ENCODE measurements around the gene LEFTY1. TPM values are rescaled to one million over a fixed set of nuclear protein-coding genes. Genes with fewer than 3 reads are reported as not detected.
A peak's percentile ranks its signal among the peaks of the same experiment; 100 is the strongest.

The LEFTY1 gene
- total and polyA plus RNA-seq, 9 of the 15 experiments (the other 6 are each of a cell fraction or from before 2014, with no cell fraction given): 0.07 to 0.24 (median 0.17) TPM; not detected in 5

DNA sequence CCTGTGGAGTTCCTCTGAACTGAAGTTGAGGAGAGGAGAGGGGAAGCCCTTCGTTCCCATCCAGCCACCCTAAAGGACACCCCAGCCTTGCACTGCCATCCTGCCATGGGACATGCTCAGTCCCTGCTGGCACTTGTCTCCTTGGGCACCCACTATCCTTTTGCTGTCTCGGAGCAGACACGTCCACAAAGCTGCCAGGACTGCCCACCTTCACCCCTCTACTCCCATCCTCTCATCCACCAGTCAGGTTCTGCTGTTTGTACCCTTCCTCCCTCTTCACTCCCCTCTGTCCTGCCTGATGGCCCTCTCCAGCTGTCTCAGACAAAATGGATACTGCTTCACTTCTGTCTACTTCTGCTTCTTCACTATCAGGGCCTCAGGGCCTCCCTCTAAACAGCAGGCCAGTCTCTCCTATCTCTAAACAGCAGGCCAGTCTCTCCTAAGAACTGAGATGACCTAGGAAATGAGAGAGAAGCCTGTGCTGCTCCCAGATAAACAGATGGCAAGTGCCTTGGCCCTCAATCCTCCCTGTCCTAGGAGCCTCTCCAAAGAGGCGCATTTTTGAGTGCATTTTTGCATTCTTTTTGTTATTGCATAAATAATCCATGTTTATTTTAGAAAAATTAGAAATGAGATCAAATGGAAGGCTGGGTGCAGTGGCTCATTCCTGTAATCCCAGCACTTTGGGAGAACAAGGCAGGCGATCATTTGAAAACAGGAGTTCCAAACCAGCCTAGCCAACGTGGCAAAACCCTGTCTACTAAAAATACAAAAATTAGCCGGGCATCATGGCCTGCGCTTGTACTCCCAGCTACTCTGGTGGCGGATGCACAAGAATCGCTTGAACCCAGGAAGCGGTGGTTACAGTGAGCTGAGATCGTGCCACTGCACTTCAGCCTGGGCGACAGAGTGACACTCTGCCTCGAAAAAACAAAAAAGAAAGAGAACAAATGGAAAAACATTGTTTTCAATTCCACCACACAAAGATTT is 39.5 kb upstream of the LEFTY1 start (continued):
- TF ChIP-seq MYC (IDR thresholded peaks at IDR 0.05; ENCODE audit: low read depth, low read length) (no peak), MYC (CRISPR knock-in tag; IDR thresholded peaks at IDR 0.05; ENCODE audit: borderline replicate concordance, low read depth) (peak; percentile 78; the same call in 1 of the 2 replicates), SRSF9 (IDR thresholded peaks at IDR 0.05; ENCODE audit: borderline replicate concordance, low read depth, low read length) (no peak), FOXA1 (IDR thresholded peaks at IDR 0.05; ENCODE audit: borderline replicate concordance) (no peak), ZNF239 (CRISPR knock-in tag; IDR thresholded peaks at IDR 0.05) (peak; percentile 91), HNRNPK (IDR thresholded peaks at IDR 0.05; ENCODE audit: low read depth, low read length, poor library complexity, severe bottlenecking) (no peak), SNRNP70 (optimal IDR thresholded peaks at IDR 0.05; ENCODE audit: low read depth, low read length) (no peak), RAD21 (CRISPR knock-in tag; conservative IDR thresholded peaks at IDR 0.05 in 1 of 2, IDR thresholded peaks at IDR 0.05 in 1 of 2) (peak in 1 of 2 experiments; percentile 10; a peak in 1 of 4 replicates), JUND (IDR thresholded peaks at IDR 0.05; ENCODE audit: borderline replicate concordance, low read depth, low read length) (peak; percentile 82; the same call in 1 of the 2 replicates), JUND (tag; IDR thresholded peaks at IDR 0.05; ENCODE audit: borderline replicate concordance, low read depth, low read length) (peak; percentile 87; the same call in 2 of the 3 replicates), C11orf30 (IDR thresholded peaks at IDR 0.05; ENCODE audit: low read depth) (no peak; the same call in 1 of the 2 replicates), RCOR1 (IDR thresholded peaks at IDR 0.05; ENCODE audit: borderline replicate concordance in 1 of 2, low read depth in 2 of 2, low read length in 2 of 2) (peak; percentile 92 to 95; a peak in 3 of 4 replicates), ZNF282 (CRISPR knock-in tag; IDR thresholded peaks at IDR 0.05) (no peak), E2F3 (CRISPR knock-in tag; IDR thresholded peaks at IDR 0.05) (peak; percentile 79; the same call in 1 of the 2 replicates), HNRNPLL (IDR thresholded peaks at IDR 0.05; ENCODE audit: low read depth, low read length, poor library complexity, severe bottlenecking) (no peak), PKNOX1 (IDR thresholded peaks at IDR 0.05) (peak; percentile 63), SNIP1 (IDR thresholded peaks at IDR 0.05; ENCODE audit: low read depth) (no peak)
- TF ChIP-seq, protein P1, sequence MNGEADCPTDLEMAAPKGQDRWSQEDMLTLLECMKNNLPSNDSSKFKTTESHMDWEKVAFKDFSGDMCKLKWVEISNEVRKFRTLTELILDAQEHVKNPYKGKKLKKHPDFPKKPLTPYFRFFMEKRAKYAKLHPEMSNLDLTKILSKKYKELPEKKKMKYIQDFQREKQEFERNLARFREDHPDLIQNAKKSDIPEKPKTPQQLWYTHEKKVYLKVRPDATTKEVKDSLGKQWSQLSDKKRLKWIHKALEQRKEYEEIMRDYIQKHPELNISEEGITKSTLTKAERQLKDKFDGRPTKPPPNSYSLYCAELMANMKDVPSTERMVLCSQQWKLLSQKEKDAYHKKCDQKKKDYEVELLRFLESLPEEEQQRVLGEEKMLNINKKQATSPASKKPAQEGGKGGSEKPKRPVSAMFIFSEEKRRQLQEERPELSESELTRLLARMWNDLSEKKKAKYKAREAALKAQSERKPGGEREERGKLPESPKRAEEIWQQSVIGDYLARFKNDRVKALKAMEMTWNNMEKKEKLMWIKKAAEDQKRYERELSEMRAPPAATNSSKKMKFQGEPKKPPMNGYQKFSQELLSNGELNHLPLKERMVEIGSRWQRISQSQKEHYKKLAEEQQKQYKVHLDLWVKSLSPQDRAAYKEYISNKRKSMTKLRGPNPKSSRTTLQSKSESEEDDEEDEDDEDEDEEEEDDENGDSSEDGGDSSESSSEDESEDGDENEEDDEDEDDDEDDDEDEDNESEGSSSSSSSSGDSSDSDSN (IDR thresholded peaks at IDR 0.05; ENCODE audit: borderline replicate concordance in 1 of 2, low read depth in 2 of 2, low read length in 2 of 2): 0 out of 4 replicates have a peak, but pooled peaks have one; percentile 31 to 53
- TF ChIP-seq, protein P2, sequence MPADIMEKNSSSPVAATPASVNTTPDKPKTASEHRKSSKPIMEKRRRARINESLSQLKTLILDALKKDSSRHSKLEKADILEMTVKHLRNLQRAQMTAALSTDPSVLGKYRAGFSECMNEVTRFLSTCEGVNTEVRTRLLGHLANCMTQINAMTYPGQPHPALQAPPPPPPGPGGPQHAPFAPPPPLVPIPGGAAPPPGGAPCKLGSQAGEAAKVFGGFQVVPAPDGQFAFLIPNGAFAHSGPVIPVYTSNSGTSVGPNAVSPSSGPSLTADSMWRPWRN (IDR thresholded peaks at IDR 0.05; ENCODE audit: low read depth): peak; percentile 81
- TF ChIP-seq, protein P3, sequence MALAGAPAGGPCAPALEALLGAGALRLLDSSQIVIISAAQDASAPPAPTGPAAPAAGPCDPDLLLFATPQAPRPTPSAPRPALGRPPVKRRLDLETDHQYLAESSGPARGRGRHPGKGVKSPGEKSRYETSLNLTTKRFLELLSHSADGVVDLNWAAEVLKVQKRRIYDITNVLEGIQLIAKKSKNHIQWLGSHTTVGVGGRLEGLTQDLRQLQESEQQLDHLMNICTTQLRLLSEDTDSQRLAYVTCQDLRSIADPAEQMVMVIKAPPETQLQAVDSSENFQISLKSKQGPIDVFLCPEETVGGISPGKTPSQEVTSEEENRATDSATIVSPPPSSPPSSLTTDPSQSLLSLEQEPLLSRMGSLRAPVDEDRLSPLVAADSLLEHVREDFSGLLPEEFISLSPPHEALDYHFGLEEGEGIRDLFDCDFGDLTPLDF (CRISPR knock-in tag; IDR thresholded peaks at IDR 0.05): peak; percentile 58; the same call in 1 of the 2 replicates

All from K562 (cell line).